Neural progenitor cell (in vitro differentiated cells): ENCODE results near the gene SYNJ2.

Experiments used
- CTCF ChIP-seq: fragments of 200-600 bp; sonication (generic); IDR thresholded peaks from 2 replicates; pipeline ENCODE4 v1.5.1; 2017; ENCODE audit warnings: antibody characterized with exemption, mild to moderate bottlenecking
- EZH2 ChIP-seq: fragments of 200-600 bp; sonication (generic); IDR thresholded peaks from 2 replicates; pipeline ENCODE4 v1.6.1; 2017; ENCODE audit warnings: antibody characterized with exemption, mild to moderate bottlenecking, moderate library complexity

- TF ChIP-seq CTCF = no peak
- no peak for TF ChIP-seq EZH2
These were observed 59.7 kb downstream of the SYNJ2 start for GRCh38 chr6:158041370-158041769.
